ENCODE data around the gene ADAMTS17.
"Not testable (repeated sequence)": the region's sequence is repeated elsewhere in the genome, so short reads cannot be mapped to it uniquely, and the experiment has no call there.

The ADAMTS17 gene

DNA sequence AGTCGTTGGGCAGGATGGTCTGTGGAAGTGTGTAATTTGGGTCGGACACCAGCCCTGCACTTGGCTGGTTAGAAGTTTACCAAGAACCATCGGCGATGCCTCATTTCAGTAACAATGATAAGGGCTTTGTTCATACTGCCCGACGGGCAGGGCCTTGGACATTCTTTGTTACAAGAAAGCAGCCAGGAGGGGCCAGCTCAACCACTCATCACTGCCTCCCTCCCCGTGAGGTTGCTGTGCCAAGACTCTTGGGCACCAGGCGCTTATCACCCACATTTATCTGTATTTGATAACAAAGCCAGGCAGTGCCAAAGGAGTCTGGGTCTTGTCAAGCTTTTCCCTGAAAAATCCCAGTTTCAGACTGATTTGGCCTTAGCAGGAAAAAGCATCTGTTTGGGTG is 235.0 kb downstream of the ADAMTS17 start:
- DNase-seq = no peak

DNA sequence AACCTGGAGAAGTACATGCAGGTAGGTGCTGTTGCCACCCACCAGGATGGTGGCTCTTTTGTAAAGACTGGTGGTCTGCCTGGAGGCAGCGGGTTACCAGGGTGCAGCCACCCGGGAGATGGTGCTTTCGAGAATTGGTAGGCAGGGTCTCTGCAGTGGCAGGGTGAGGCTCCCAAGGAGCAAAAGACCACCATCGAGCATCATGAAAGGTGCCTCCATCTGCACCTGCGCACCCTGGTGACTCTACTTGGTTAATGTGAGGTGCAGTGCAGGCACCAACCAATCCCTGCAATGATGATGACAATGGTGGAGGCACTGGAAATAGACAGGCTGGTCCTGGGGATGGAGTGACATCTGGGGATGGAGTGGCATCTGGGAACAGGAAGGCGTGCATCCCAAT is 236.7 kb downstream of the ADAMTS17 start:
- no peak for DNase-seq

- no peak for DNase-seq
Measured at GRCh38 chr15:100104245-100104644, 237.5 kb downstream of the ADAMTS17 start.

DNA sequence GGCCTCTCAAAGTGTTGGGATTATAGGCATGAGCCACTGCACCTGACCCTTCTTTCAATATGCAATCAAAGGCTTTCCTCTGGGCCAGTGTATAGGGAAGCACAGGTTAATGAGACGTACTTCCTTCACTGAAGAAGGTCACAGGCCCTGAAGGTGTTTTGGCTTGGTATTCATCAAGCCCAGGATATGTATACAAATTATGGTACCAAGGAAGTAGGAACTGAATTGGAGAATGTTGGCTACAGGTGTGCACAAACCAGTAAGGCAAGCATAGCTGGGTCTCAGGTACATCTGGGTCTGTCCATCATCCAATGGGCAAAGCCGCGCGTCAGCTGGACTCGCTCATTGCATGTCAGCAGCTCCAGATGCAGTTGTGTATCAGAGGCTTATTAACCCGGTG is 237.9 kb downstream of the ADAMTS17 start:
- no peak for DNase-seq

GRCh38 chr15:100101426-100102089 is 240.2 kb downstream of the ADAMTS17 start:
- peak; percentile 17 for DNase-seq

DNA sequence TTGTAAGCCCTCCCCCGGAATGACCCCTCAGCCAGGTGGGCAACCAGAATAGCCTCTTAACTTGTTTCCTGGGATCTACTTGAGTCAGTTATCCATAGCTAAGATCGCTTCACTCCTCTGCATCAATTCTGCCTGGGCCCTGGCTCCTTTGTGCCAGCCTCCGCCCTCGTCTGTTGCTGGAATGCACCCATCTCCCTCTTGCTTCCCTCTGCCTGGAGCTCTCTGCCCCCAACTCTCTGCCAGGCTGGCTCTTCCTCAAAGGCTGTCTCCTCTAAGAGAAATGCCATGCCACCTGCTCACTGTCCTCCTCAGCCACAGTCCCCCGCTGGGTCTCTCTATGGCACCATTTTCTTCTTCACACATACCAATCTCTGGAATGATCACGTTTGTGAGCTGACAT is 240.8 kb downstream of the ADAMTS17 start:
- peak; percentile 21 for DNase-seq

- peak; percentile 30 for DNase-seq
Measured at GRCh38 chr15:100099976-100100375, 241.8 kb downstream of the ADAMTS17 start.

DNA sequence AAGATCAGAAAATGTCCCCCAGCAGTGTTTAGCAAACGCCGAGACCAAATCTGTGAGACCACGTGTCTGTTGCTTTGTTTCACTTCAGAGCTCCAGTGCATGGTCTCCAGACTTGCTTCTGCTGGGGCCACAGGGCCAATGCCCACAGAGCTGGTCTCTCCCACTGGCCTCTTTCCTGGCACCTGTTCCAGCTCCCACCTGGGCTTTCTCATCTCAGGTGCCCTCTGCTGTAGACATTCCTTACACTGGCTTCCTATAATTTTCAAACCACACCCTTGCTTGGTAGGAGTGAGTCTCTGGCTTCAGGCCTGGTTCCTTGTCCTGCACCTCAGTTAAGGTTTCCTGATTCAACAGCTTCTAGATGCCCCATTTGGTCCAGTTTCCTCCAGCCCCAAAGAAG is 243.1 kb downstream of the ADAMTS17 start:
- DNase-seq = no peak

DNA sequence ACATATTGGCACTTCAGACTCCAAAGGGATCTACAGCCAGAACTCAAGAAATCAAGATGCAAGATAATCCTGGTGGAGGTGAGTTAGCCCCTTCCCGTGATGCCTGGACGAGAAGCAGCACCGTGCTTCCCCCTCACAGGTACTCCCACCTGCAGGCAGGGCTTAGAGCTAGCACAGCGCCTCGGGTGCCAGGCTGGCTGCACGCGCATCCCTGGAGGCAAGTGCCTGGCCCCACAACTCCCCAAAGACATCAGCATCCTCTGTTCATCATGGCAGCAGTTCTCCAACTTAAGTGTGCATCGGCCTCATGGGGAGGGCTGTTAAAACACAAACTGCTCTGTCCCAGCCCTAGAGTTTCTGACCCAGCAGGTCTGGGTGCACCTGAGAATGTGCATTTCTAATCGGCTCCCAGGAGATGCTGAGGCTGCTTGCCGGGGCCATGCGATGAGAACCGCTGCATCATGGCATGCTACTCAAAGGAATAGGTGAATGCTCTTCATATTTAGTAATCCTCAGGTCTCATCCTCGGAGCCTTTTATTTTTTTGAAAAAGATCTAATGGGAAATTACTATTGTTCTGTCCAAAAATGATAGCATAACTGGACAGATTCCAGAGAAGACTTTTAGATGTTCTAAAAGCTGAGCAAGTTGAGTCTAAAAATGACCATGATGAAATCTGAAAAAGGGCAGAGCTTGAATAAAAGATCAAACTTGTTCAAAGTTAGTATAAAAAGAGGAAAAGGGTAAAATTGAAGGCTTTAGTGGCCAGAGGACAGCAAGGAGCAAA is 244.2 kb downstream of the ADAMTS17 start:
- DNase-seq = no peak

DNA sequence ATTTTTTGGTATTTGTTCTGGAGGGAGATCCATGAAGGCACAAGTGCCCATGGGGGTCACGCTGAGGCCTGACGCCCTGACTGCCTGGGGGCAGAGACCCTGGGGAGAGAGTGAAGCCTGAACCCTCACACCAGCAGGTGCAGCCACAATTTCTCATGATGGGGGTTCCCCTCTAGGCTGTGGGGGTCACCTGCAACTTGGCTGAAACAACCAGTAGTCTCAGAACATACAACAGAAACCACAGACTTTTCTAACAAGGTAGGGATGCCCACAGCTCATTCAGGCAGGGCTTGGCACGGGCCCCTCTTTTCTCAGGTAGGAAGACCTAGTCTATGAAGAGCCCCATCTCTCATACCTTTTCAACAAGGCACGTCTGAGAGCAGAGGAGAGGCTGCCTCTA is 245.1 kb downstream of the ADAMTS17 start:
- no peak for DNase-seq

GRCh38 chr15:100096248-100096600 is 245.6 kb downstream of the ADAMTS17 start:
- no peak for DNase-seq

DNA sequence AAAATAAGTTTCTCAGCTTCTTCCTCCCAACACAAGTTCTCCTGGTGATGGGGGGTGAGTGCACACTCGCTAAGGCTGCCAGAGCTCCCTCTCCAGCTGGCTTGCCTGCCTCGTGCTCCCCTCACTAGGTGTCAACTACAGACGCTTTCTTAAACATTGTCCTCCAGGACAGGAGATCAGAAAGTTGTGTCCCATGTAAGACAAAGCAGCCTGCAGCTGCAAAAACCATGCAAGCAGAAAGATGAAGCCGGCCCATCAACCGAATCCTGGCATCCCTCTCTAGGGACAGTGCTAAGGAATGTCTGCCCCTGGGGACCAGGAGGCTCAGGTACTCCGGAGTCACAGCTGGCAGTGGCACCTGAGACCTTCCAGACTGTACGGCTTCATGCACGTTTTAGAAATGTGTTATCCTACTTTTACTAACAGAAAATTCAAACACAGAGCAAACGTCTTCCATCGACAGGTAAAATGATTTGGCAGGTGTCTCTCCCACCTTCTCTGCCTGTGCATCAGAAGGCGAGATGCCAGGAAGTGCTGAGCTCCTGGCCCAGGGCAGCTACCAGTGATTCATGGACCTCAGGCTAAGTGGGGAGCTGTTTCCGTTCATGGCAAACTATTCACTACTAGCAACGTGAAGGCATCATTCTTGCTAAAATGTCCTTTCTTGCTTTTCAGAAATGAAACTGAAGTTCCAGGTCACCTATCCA is 246.1 kb downstream of the ADAMTS17 start:
- DNase-seq = no peak

DNA sequence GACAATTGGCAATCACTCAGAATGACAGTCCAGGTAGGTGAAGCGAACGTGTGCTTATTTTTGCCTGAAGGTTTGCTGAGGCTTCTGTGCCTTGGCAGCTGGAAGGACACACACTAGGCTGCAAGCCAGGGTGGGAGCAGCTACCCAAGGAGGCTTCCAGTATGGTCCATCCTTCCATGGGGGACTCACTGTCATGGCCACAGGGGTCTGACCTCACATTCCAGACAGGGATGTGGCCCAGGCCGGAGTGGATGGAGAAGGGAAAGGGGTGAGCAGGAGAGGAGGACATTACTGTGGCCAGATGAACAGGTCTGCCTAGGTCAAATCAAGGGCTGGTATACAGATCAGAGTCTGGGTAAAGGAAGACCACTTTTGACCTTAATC is 247.7 kb downstream of the ADAMTS17 start:
- no peak for DNase-seq

GRCh38 chr15:100093211-100094126 is 248.3 kb downstream of the ADAMTS17 start:
- DNase-seq = no peak

DNA sequence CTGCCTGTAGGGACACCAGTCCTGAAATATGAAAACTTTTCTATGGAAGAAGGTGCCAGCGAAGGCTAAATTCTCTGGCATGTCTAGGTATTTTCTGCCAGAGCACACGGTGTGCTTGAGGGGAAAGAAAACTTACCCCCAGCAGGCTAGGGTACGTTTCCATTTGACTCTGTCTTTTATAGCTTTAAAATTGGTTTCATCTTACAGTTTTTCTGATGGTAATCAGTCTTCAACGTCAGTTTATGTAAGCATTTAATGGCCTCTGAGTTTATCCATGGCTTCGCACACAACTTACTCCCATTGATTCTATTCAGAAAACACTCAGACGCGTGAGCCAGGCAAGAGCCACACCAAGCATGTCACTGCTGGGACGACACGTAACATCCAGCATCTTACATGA is 249.7 kb downstream of the ADAMTS17 start:
- no peak for DNase-seq

DNA sequence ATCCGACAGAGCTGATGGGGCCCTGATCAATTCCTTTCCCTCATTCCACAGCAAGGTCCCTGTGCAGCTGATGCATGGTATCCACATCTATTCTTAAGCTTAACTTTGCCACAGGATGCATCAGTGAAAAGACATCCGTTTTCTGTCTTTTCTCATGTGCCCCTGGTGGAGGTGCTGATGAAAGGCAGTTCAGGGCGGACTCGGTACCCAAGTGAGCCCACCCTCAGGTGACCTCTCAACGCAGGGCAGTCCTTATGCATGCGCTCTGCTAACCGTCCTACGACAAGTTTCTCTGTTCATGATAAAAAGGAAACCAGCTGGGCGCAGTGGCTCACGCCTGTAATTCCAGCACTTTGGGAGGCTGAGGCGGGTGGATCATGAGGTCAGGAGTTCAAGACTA is 251.4 kb downstream of the ADAMTS17 start:
- no peak for DNase-seq

DNA sequence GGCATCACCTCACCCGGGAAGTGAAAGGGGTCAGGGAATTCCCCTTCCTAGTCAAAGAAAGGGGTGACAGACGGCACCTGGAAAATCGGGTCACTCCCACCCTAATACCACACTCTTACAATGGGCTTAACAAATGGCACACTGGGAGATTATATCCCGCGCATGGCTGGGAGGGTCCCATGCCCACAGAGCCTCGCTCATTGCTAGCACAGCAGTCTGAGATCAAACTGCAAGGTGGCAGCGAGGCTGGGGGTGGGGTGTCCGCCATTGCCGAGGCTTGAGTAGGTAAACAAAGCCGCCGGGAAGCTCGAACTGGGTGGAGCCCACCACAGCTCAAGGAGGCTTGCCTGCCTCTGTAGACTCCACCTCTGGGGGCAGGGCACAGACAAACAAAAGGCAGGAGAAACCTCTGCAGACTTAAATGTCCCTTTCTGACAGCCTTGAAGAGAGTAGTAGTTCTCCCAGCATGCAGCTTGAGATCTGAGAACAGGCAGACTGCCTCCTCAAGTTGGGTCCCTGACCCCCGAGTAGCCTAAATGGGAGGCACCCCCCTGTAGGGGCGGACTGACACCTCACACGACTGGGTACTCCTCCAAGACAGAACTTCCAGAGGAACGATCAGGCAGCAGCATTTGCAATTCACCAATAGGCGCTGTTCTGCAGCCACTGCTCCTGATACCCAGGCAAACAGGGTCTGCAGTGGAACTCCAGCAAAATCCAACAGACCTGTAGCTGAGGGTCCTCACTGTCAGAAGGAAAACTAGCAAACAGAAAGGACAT is 257.5 kb downstream of the ADAMTS17 start:
- not testable (repeated sequence) for DNase-seq

DNA sequence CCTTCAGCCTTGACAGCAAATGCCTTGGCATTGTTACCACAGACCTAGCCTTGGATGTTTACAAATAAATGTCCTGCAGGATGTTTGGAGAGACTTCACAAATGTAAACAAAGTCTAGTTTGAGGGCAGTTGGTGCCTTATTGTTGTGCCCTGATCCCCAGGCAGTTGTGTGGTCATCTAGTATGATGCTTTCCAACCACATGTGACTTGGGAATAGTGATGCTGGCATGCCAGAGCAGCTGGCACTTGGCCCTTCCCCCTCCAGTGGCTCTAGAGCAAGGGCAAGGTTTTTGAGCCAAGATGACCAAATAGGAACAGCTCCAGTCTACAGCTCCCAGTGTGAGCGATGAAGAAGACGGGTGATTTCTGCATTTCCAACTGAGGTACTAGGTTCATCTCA is 258.2 kb downstream of the ADAMTS17 start:
- DNase-seq = no peak

DNA sequence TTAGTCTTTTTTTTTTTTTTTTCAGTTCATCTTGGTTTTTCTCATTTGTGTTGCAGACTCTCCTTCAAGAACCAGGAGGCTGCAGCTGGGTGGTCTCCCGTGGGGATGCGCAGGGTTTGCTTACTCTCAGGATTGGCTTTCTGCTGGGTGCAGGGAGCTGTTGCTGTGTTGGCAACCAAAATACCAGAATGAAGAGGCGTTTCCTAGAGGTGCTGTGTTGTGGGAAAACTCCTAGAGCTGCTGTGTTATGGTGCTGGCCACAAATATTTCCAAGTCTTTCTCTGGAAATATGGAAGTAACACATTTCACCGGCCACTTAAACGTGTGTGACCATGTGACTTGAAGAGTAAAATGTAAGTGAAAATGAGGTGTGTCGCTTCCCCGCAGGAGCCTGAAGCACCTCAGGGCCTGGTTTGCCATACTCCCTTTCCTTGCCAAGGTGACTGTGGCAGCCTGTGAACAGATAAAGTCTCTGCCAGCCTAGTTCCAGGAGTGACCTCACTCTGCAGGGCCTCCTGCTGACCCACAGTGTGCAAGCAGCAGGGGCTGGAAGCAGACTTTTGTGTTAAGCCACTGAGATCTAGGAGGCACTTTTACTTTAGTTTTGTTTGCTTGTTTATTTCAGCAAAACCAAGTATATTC is 258.9 kb downstream of the ADAMTS17 start:
- no peak for DNase-seq

DNA sequence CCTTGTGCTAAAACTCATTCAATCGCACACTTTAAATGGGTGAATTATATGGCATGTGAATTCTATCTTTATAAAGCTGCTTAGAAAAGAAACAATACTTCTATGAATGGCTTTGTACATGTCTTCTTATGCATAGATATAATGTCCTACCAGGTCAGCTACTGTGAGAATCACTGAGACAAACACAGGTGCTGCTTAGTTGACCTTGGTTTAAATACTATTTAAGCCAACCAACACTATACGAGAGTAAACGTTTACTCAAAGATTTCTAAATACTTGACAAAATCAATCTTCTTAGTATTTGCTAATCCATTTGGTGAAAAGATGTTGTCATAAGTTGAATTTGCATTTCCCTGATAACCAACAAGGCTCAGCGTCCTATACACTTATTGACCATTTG is 260.3 kb downstream of the ADAMTS17 start:
- no peak for DNase-seq

- DNase-seq = no peak
Measured at GRCh38 chr15:100078511-100079220, 263.1 kb downstream of the ADAMTS17 start.
